ENCODE measurements around the gene ACP4. TPM values are rescaled to one million over a fixed set of nuclear protein-coding genes. Genes with fewer than 3 reads are reported as not detected.
A peak's percentile ranks its signal among the peaks of the same experiment; 100 is the strongest.

ACP4 gene
- total RNA-seq, 2 experiments from 2014 or later, result not detected

- ChIA-PET POLR2A (interaction anchor here (0.6 kb wide), 1 partner anchor 298 kb away, joined by 3 read pairs; no protein-coding TSS in a partner anchor), CTCF (interaction anchor here (1.1 kb wide), 1 partner anchor 38 kb away, joined by 4 read pairs; no protein-coding TSS in a partner anchor)
- no peaks in the 10 kb centered on the region for H3K9me3 Mint-ChIP-seq (ENCODE audit: low read depth)
These were observed 45.7 kb downstream of the ACP4 start for GRCh38 chr19:50835785-50836542.

DNA sequence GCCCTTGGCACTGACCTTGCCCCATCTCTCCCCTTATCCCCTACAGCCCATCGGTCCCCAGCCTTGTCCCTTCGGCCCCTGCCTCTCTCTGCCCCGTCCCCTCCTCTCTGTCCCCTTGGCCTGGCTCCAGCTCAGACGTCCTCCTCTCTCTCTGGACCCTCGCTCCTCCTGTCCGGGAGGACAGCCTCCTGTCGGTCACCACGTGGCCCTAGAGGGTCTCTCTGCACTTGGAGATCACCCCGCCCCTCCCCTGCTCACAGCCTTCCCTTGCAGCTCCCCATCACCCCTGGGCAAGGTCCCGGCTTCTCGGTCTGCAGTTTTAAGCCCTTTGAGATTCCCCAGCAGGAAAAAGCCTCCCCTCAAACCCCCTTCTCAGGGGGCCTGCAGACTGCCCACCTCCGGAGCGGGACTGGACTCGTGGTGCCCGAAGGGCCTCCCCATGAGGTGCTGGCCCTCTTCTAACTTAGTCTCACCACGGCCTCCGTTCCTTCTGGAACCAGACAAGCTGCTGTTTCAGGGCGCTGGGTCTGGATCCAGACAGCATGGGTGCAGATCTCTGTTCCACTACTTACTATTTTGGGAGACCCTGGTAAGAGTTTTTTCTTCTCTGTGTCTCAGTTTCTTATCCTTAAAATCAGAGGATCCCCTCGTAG, 46.5 kb downstream of the ACP4 start:
- Mint-ChIP-seq H3K9me3 (ENCODE audit: low read depth) (no peaks in the 10 kb centered on the region), H3K27ac (peak overlapping the region; percentile 37), H3K4me3 (peak overlapping the region; percentile 68), H3K36me3 (ENCODE audit: low read depth) (no peaks in the 10 kb centered on the region), H3K27me3 (peaks cover 46% of the 10 kb centered on the region), H3K4me1 (peaks cover 7% of the 10 kb centered on the region)
- intact Hi-C loops (cut with DNase I, micrococcal nuclease), result loop anchor here in 1 of 2 experiments (1.0 to 5.0 kb wide), 3 partner anchors 18 to 86 kb away; no protein-coding TSS in a partner anchor
- CTCF ChIA-PET, result no interaction called here
- DNase-seq (no peak), ATAC-seq (no peak)
- POLR2A ChIA-PET, result no interaction called here

More at GRCh38 chr19:50835785-50836542, 45.7 kb downstream of the ACP4 start:
- peak; percentile 88 for DNase-seq
- intact Hi-C loops (cut with DNase I, micrococcal nuclease), result loop anchor here in 1 of 2 experiments (1.0 to 5.0 kb wide), 3 partner anchors 18 to 86 kb away; no protein-coding TSS in a partner anchor
- H3K4me3 Mint-ChIP-seq, result peak overlapping the region; percentile 68
- peak overlapping the region; percentile 37 for H3K27ac Mint-ChIP-seq
- ATAC-seq, result peak; percentile 95
- H3K27me3 Mint-ChIP-seq, result peaks cover 46% of the 10 kb centered on the region
- no peaks in the 10 kb centered on the region for H3K36me3 Mint-ChIP-seq (ENCODE audit: low read depth)
- H3K4me1 Mint-ChIP-seq, result peaks cover 7% of the 10 kb centered on the region

DNA sequence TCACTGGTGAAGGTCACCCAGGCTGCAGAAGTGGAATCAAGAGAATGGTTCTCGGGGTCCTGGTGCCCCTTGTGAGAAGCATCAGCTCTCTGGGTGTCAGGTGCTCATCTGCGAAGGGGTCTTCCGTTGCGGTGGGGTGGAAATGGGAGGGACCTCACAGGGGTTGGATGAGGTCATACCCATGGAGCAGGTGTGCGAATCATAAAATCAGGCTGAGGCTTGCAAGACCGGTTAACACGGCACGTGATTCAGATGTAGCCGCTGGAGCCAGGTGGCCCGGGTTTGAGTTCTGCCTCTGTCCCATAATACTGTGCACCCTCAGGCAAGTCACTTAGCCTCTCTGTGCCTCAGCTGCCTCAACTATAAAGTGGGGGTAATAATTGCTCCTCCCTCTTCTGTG, 47.1 kb downstream of the ACP4 start:
- no peak for ATAC-seq
- H3K4me3 Mint-ChIP-seq, result no peak overlapping the region
- DNase-seq, result no peak
- no peaks in the 10 kb centered on the region for H3K9me3 Mint-ChIP-seq (ENCODE audit: low read depth)
- intact Hi-C loops (cut with DNase I, micrococcal nuclease), result loop anchor here in 1 of 2 experiments (5.0 kb wide), 1 partner anchor 85 kb away; no protein-coding TSS in a partner anchor
- no peaks in the 10 kb centered on the region for H3K36me3 Mint-ChIP-seq (ENCODE audit: low read depth)
- H3K27me3 Mint-ChIP-seq, result peaks cover 46% of the 10 kb centered on the region
- POLR2A ChIA-PET, result no interaction called here
- peaks cover 7% of the 10 kb centered on the region for H3K4me1 Mint-ChIP-seq
- CTCF ChIA-PET, result no interaction called here
- no peak overlapping the region for H3K27ac Mint-ChIP-seq

GRCh38 chr19:50838239-50838638, 48.0 kb downstream of the ACP4 start:
- POLR2A ChIA-PET, result no interaction called here
- no peak overlapping the region for H3K4me3 Mint-ChIP-seq
- CTCF ChIA-PET, result no interaction called here
- ATAC-seq (no peak), DNase-seq (no peak)
- no peak overlapping the region for H3K27ac Mint-ChIP-seq
- intact Hi-C loops (cut with DNase I, micrococcal nuclease), result loop anchor here in 1 of 2 experiments (5.0 kb wide), 1 partner anchor 84 kb away; no protein-coding TSS in a partner anchor
- H3K27me3 Mint-ChIP-seq, result peaks cover 39% of the 10 kb centered on the region
- H3K36me3 Mint-ChIP-seq (ENCODE audit: low read depth), result no peaks in the 10 kb centered on the region
- H3K4me1 Mint-ChIP-seq, result peaks cover 7% of the 10 kb centered on the region
- H3K9me3 Mint-ChIP-seq (ENCODE audit: low read depth), result peaks cover under 1% of the 10 kb centered on the region

DNA sequence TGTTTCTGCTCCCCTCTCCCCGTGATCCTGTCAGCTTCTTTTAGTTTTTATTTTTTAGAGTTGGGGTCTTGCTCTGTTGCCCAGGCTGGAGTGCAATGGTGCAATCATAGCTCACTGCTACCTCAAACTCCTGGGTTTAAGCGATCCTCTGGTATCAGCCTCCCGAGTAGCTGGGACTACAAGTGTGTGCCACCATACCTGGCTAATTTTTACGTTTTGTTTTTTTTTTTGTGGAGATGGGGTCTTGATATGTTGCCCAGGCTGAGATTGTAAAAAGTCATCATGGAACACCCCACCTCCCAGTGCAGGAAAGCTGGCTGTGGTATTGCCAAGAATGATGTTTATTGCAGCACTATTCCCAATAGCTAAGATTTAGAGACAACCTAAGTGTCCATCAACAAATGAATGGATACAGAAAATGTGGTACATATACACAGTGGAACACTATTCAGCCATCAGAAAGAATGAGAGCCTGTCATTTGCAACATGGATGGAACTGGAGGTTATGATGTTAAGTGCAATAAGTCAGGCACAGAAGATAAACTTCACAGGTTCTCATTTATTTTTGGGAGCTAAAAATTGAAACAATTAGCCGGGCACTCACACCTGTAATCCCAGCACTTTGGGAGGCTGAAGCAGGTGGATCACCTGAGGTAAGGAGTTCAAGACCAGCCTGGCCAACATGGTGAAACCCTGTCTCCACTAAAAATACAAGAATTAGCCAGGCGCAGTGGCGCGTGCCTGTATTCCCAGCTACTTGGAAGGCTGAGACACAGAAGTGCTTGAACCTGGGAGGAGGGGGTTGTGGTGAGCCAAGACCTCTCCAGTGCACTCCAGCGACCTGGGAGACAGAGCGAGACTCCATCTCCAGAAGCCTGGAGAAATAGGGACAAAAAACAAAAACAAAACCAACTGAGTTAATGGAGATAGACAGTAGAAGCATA, 49.8 kb downstream of the ACP4 start:
- Mint-ChIP-seq H3K4me1 (peaks cover 7% of the 10 kb centered on the region), H3K27me3 (peaks cover 46% of the 10 kb centered on the region), H3K27ac (no peak overlapping the region), H3K36me3 (ENCODE audit: low read depth) (no peaks in the 10 kb centered on the region), H3K9me3 (ENCODE audit: low read depth) (peaks cover 9% of the 10 kb centered on the region), H3K4me3 (no peak overlapping the region)
- intact Hi-C loops (cut with DNase I, micrococcal nuclease), result loop anchor here in 1 of 2 experiments (5.0 kb wide), 1 partner anchor 82 kb away; no protein-coding TSS in a partner anchor
- ChIA-PET POLR2A (no interaction called here), CTCF (interaction anchor here (0.5 to 0.9 kb wide), 2 partner anchors 17 to 83 kb away, joined by 3 read pairs; no protein-coding TSS in a partner anchor)
- no peak for DNase-seq
- no peak for ATAC-seq

DNA sequence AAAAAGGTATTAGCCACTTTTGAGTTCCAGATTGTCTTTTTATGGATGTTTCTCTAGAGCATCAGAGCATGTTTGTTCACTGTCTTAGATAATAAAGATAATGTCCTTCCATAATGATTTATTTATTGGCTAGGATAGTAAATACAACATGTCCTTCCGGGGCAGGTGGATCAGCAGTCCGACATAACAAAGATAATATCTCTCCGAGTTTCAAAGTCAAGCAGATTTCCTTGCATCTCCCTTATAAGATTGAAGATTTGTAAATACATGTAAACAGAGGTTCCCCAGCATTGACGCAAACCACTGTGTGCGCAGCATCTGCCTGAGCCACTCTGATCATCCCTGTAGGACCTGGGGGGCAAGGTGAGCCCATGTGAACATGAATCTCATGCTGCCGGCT, 51.9 kb downstream of the ACP4 start:
- ChIA-PET CTCF (no interaction called here), POLR2A (no interaction called here)
- ATAC-seq (no peak), DNase-seq (no peak)
- intact Hi-C loops (cut with DNase I, micrococcal nuclease), result no loop called here
- H3K4me1 Mint-ChIP-seq, result no peaks in the 10 kb centered on the region
- no peak overlapping the region for H3K27ac Mint-ChIP-seq
- H3K27me3 Mint-ChIP-seq, result peaks cover 33% of the 10 kb centered on the region
- H3K36me3 Mint-ChIP-seq (ENCODE audit: low read depth), result no peaks in the 10 kb centered on the region
- H3K4me3 Mint-ChIP-seq, result no peak overlapping the region
- peaks cover 9% of the 10 kb centered on the region for H3K9me3 Mint-ChIP-seq (ENCODE audit: low read depth)

- no peaks in the 10 kb centered on the region for H3K36me3 Mint-ChIP-seq (ENCODE audit: low read depth)
- H3K9me3 Mint-ChIP-seq (ENCODE audit: low read depth), result peaks cover 9% of the 10 kb centered on the region
- ChIA-PET POLR2A (no interaction called here), CTCF (no interaction called here)
- no peaks in the 10 kb centered on the region for H3K4me1 Mint-ChIP-seq
- DNase-seq (no peak), ATAC-seq (no peak)
- H3K27me3 Mint-ChIP-seq, result peaks cover 26% of the 10 kb centered on the region
- no peak overlapping the region for H3K27ac Mint-ChIP-seq
- no peak overlapping the region for H3K4me3 Mint-ChIP-seq
- intact Hi-C loops (cut with DNase I, micrococcal nuclease), result no loop called here
These were observed 53.0 kb downstream of the ACP4 start for GRCh38 chr19:50843205-50843604.

GRCh38 chr19:50843701-50844221, 53.5 kb downstream of the ACP4 start:
- ATAC-seq (no peak), DNase-seq (no peak)
- ChIA-PET CTCF (no interaction called here), POLR2A (no interaction called here)
- intact Hi-C loops (cut with DNase I, micrococcal nuclease), result no loop called here
- no peaks in the 10 kb centered on the region for H3K4me1 Mint-ChIP-seq
- H3K27ac Mint-ChIP-seq, result no peak overlapping the region
- H3K4me3 Mint-ChIP-seq, result no peak overlapping the region
- H3K9me3 Mint-ChIP-seq (ENCODE audit: low read depth), result peaks cover 9% of the 10 kb centered on the region
- H3K27me3 Mint-ChIP-seq, result peaks cover 29% of the 10 kb centered on the region
- no peaks in the 10 kb centered on the region for H3K36me3 Mint-ChIP-seq (ENCODE audit: low read depth)

DNA sequence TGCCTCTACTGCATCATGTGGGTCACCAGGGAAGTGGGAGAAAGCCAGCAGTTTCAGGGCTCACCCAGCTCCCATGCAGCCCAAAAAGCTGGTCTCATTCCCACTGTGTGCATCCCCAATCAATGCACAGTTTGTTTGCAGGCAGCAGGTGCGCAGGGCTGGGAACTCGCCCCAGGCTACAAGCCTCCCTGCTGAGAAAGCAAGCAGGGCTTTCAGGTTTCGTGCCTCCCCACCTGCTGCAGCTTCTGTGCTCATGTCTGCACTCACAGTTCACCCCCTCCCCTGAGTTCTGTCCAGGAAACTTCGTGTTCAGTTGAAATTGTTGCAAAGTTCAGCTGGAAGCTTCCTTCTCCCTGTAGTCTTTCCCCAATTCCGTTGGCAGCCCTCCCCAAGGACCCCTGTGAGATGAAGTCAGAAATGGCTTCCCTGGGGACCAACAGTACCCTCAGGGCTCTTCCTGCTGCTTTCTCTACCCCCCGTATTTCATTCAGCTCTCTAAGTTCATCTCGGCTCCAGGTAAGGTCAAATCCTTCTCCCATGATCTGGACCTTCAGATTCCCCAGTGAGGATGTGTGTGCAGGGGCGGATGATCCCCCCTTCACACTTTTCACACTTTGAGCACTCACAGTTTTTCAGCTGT, 54.2 kb downstream of the ACP4 start:
- H3K9me3 Mint-ChIP-seq (ENCODE audit: low read depth), result peaks cover 9% of the 10 kb centered on the region
- no peaks in the 10 kb centered on the region for H3K36me3 Mint-ChIP-seq (ENCODE audit: low read depth)
- intact Hi-C loops (cut with DNase I, micrococcal nuclease), result no loop called here
- H3K4me1 Mint-ChIP-seq, result no peaks in the 10 kb centered on the region
- ATAC-seq, result no peak
- peaks cover 32% of the 10 kb centered on the region for H3K27me3 Mint-ChIP-seq
- no peak for DNase-seq
- ChIA-PET CTCF (no interaction called here), POLR2A (no interaction called here)
- H3K27ac Mint-ChIP-seq, result no peak overlapping the region
- no peak overlapping the region for H3K4me3 Mint-ChIP-seq
